Panc1 (cell line): Measurements from ENCODE around the gene NEUROG1.

Experiments used
- CTCF ChIP-seq: fragments of 450-650 bp; IDR thresholded peaks from 2 replicates; pipeline ENCODE4 v1.5.1; 2017; ENCODE audit warnings: mild to moderate bottlenecking
- POLR2AphosphoS5 ChIP-seq: IDR thresholded peaks from 2 replicates; pipeline ENCODE4 v1.6.1; 2012; ENCODE audit warnings: mild to moderate bottlenecking, low read depth, low read length, moderate library complexity
- REST ChIP-seq, 2 experiments: IDR thresholded peaks; 2 replicates each; pipeline ENCODE4 v1.6.1; 2011 to 2012; ENCODE audit warnings: low read depth in 2 of 2, control low read depth in 1 of 2, low read length in 1 of 2, mild to moderate bottlenecking in 1 of 2, moderate library complexity in 1 of 2; ENCODE audit not compliant: insufficient read depth in 1 of 2

- TF ChIP-seq CTCF (no peak), REST (IDR thresholded peaks at IDR 0.05; ENCODE audit: insufficient read depth in 1 of 2, low read depth in 2 of 2, low read length in 1 of 2) (no peak), POLR2AphosphoS5 (no peak)
Observed at GRCh38 chr5:135543485-135544304, 7.9 kb upstream of the NEUROG1 start.
